ENCODE data around the gene MOV10L1. TPM values are rescaled to one million over a fixed set of nuclear protein-coding genes. Genes with fewer than 3 reads are reported as not detected.
A peak's percentile ranks its signal among the peaks of the same experiment; 100 is the strongest.

The MOV10L1 gene
- total RNA-seq, 2 donors from 2014 or later, result not detected

- H3K4me3 Mint-ChIP-seq, result no peak overlapping the region
- no peak for ATAC-seq
These were observed 85.3 kb downstream of the MOV10L1 start for GRCh38 chr22:50175191-50175461.

GRCh38 chr22:50175921-50176849 is 86.4 kb downstream of the MOV10L1 start:
- no peak overlapping the region for H3K27ac Mint-ChIP-seq
- H3K27me3 Mint-ChIP-seq, result peaks cover 0 to 16% of the 10 kb centered on the region in 2 donors
- no peaks in the 10 kb centered on the region for H3K36me3 Mint-ChIP-seq
- H3K4me3 Mint-ChIP-seq, result no peak overlapping the region
- no peaks in the 10 kb centered on the region for H3K9me3 Mint-ChIP-seq
- ATAC-seq, result no peak
- peaks cover 0 to 10% of the 10 kb centered on the region in 2 donors for H3K4me1 Mint-ChIP-seq (ENCODE audit: low read depth in 2 of 2)
- DNase-seq (ENCODE audit: low spot score), result no peak

More at GRCh38 chr22:50175191-50175461, 85.3 kb downstream of the MOV10L1 start:
- H3K4me1 Mint-ChIP-seq (ENCODE audit: low read depth in 2 of 2), result peaks cover 0 to 13% of the 10 kb centered on the region in 2 donors
- no peaks in the 10 kb centered on the region for H3K36me3 Mint-ChIP-seq
- H3K27ac Mint-ChIP-seq, result no peak overlapping the region
- no peak for DNase-seq (ENCODE audit: low spot score)
- H3K9me3 Mint-ChIP-seq, result no peaks in the 10 kb centered on the region
- peaks cover 0 to 20% of the 10 kb centered on the region in 2 donors for H3K27me3 Mint-ChIP-seq

- ATAC-seq (no peak), DNase-seq (ENCODE audit: low spot score) (no peak)
- H3K27ac Mint-ChIP-seq, result no peak overlapping the region
- no peaks in the 10 kb centered on the region for H3K9me3 Mint-ChIP-seq
- H3K36me3 Mint-ChIP-seq, result no peaks in the 10 kb centered on the region
- no peak overlapping the region for H3K4me3 Mint-ChIP-seq
- H3K27me3 Mint-ChIP-seq, result peaks cover 0 to 16% of the 10 kb centered on the region in 2 donors
- peaks cover 0 to 10% of the 10 kb centered on the region in 2 donors for H3K4me1 Mint-ChIP-seq (ENCODE audit: low read depth in 2 of 2)
These were observed 87.2 kb downstream of the MOV10L1 start for GRCh38 chr22:50176850-50177536.

- Mint-ChIP-seq H3K27ac (no peak overlapping the region), H3K36me3 (no peaks in the 10 kb centered on the region), H3K9me3 (no peaks in the 10 kb centered on the region), H3K27me3 (peaks cover 0 to 11% of the 10 kb centered on the region in 2 donors), H3K4me1 (ENCODE audit: low read depth in 2 of 2) (peaks cover 0 to 10% of the 10 kb centered on the region in 2 donors), H3K4me3 (no peak overlapping the region)
- DNase-seq (ENCODE audit: low spot score) (no peak), ATAC-seq (no peak)
These were observed 88.0 kb downstream of the MOV10L1 start for GRCh38 chr22:50177537-50178470.

GRCh38 chr22:50178471-50178864 is 88.7 kb downstream of the MOV10L1 start:
- Mint-ChIP-seq H3K27me3 (peaks cover 0 to 11% of the 10 kb centered on the region in 2 donors), H3K36me3 (no peaks in the 10 kb centered on the region), H3K27ac (no peak overlapping the region), H3K4me3 (no peak overlapping the region), H3K9me3 (no peaks in the 10 kb centered on the region), H3K4me1 (ENCODE audit: low read depth in 2 of 2) (peaks cover 0 to 10% of the 10 kb centered on the region in 2 donors)
- ATAC-seq (no peak), DNase-seq (ENCODE audit: low spot score) (no peak)

- ATAC-seq, result no peak
- no peak overlapping the region for H3K4me3 Mint-ChIP-seq
- peaks cover 0 to 8% of the 10 kb centered on the region in 2 donors for H3K27me3 Mint-ChIP-seq
These were observed 89.4 kb downstream of the MOV10L1 start for GRCh38 chr22:50178871-50179869.

GRCh38 chr22:50179937-50180726 is 90.3 kb downstream of the MOV10L1 start:
- Mint-ChIP-seq H3K27me3 (peaks cover 0 to 8% of the 10 kb centered on the region in 2 donors), H3K9me3 (no peaks in the 10 kb centered on the region), H3K4me1 (ENCODE audit: low read depth in 2 of 2) (peaks cover 0 to 15% of the 10 kb centered on the region in 2 donors), H3K4me3 (no peak overlapping the region), H3K36me3 (no peaks in the 10 kb centered on the region), H3K27ac (no peak overlapping the region)
- DNase-seq (ENCODE audit: low spot score) (no peak), ATAC-seq (no peak)

More at GRCh38 chr22:50178871-50179869, 89.4 kb downstream of the MOV10L1 start:
- Mint-ChIP-seq H3K27ac (no peak overlapping the region), H3K36me3 (no peaks in the 10 kb centered on the region), H3K4me1 (ENCODE audit: low read depth in 2 of 2) (peaks cover 0 to 13% of the 10 kb centered on the region in 2 donors), H3K9me3 (no peaks in the 10 kb centered on the region)
- peak; percentile 56 for DNase-seq (ENCODE audit: low spot score)

GRCh38 chr22:50180727-50181521 is 91.1 kb downstream of the MOV10L1 start:
- peaks cover 0 to 8% of the 10 kb centered on the region in 2 donors for H3K27me3 Mint-ChIP-seq
- no peak overlapping the region for H3K27ac Mint-ChIP-seq
- H3K4me1 Mint-ChIP-seq (ENCODE audit: low read depth in 2 of 2), result peaks cover 4 to 18% of the 10 kb centered on the region in 2 donors
- DNase-seq (ENCODE audit: low spot score) (no peak), ATAC-seq (no peak)
- no peaks in the 10 kb centered on the region for H3K9me3 Mint-ChIP-seq
- H3K36me3 Mint-ChIP-seq, result no peaks in the 10 kb centered on the region
- no peak overlapping the region for H3K4me3 Mint-ChIP-seq

- Mint-ChIP-seq H3K27ac (no peak overlapping the region), H3K4me1 (ENCODE audit: low read depth in 2 of 2) (peaks cover 12 to 19% of the 10 kb centered on the region in 2 donors), H3K9me3 (no peaks in the 10 kb centered on the region), H3K4me3 (no peak overlapping the region), H3K36me3 (no peaks in the 10 kb centered on the region), H3K27me3 (peaks cover 0 to 5% of the 10 kb centered on the region in 2 donors)
- DNase-seq (ENCODE audit: low spot score), result no peak
- ATAC-seq, result no peak
These were observed 92.6 kb downstream of the MOV10L1 start for GRCh38 chr22:50182176-50183081.

GRCh38 chr22:50183141-50183971 is 93.5 kb downstream of the MOV10L1 start:
- peak overlapping the region in 1 of 2 donors; percentile 48 for H3K27ac Mint-ChIP-seq
- peaks cover 15 to 20% of the 10 kb centered on the region in 2 donors for H3K4me1 Mint-ChIP-seq (ENCODE audit: low read depth in 2 of 2)
- no peak for ATAC-seq
- DNase-seq (ENCODE audit: low spot score), result no peak
- H3K9me3 Mint-ChIP-seq, result no peaks in the 10 kb centered on the region
- peak overlapping the region; percentile 67 for H3K4me3 Mint-ChIP-seq
- peaks cover 0 to 3% of the 10 kb centered on the region in 2 donors for H3K27me3 Mint-ChIP-seq
- H3K36me3 Mint-ChIP-seq, result no peaks in the 10 kb centered on the region

Data from natural killer cell treated with Interleukin-12 subunit alpha and Interleukin-12 subunit beta and Interleukin-15 and Interleukin-18, amount 100 ng/mL, for 72 hours (primary cell).